Upper lobe of left lung (tissue), 4 donors: ENCODE measurements around the gene KRT85.

Experiments
- EP300 ChIP-seq, 4 donors: sonication (generic); formaldehyde crosslinking; IDR thresholded peaks; one replicate each; pipeline ENCODE4 v1.5.1; 2017; ENCODE audit warnings: antibody characterized with exemption in 4 of 4, control low read depth in 2 of 4
- POLR2A ChIP-seq, 4 donors: fragments of 450-650 bp; IDR thresholded peaks; one replicate each; pipeline ENCODE4 v1.5.1; 2016 to 2017; ENCODE audit warnings: antibody characterized with exemption in 4 of 4, mild to moderate bottlenecking in 2 of 4
- POLR2AphosphoS5 ChIP-seq, 2 donors: sonication (generic); formaldehyde crosslinking; IDR thresholded peaks; one replicate each; pipeline ENCODE4 v1.5.1; 2017; ENCODE audit warnings: antibody characterized with exemption in 2 of 2
- TF ChIP-seq, protein P1 (sequence below), 6 experiments: fragments of 450-650 bp in 4 of 6; fragments of 200-600 bp in 2 of 6; sonication (generic) in 2 of 6; IDR thresholded peaks; one replicate each; pipeline ENCODE4 v1.5.1; 2016 to 2019; ENCODE audit warnings: antibody characterized with exemption in 6 of 6

GRCh38 chr12:52413782-52414345 is 46.6 kb upstream of the KRT85 start:
- TF ChIP-seq, protein P1, sequence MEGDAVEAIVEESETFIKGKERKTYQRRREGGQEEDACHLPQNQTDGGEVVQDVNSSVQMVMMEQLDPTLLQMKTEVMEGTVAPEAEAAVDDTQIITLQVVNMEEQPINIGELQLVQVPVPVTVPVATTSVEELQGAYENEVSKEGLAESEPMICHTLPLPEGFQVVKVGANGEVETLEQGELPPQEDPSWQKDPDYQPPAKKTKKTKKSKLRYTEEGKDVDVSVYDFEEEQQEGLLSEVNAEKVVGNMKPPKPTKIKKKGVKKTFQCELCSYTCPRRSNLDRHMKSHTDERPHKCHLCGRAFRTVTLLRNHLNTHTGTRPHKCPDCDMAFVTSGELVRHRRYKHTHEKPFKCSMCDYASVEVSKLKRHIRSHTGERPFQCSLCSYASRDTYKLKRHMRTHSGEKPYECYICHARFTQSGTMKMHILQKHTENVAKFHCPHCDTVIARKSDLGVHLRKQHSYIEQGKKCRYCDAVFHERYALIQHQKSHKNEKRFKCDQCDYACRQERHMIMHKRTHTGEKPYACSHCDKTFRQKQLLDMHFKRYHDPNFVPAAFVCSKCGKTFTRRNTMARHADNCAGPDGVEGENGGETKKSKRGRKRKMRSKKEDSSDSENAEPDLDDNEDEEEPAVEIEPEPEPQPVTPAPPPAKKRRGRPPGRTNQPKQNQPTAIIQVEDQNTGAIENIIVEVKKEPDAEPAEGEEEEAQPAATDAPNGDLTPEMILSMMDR (IDR thresholded peaks at IDR 0.05), result no peak
- TF ChIP-seq POLR2A (IDR thresholded peaks at IDR 0.05), result no peak
- TF ChIP-seq EP300 (IDR thresholded peaks at IDR 0.05), result no peak
- TF ChIP-seq POLR2AphosphoS5 (IDR thresholded peaks at IDR 0.05), result no peak
